Femur (tissue), 1 donor: ENCODE measurements around the gene CFI.
A peak's percentile ranks its signal among the peaks of the same experiment; 100 is the strongest.

Source experiments
- DNase-seq: peaks from one replicate; pipeline ENCODE4 v3.0.0-alpha.2; 2017

CFI gene

DNA sequence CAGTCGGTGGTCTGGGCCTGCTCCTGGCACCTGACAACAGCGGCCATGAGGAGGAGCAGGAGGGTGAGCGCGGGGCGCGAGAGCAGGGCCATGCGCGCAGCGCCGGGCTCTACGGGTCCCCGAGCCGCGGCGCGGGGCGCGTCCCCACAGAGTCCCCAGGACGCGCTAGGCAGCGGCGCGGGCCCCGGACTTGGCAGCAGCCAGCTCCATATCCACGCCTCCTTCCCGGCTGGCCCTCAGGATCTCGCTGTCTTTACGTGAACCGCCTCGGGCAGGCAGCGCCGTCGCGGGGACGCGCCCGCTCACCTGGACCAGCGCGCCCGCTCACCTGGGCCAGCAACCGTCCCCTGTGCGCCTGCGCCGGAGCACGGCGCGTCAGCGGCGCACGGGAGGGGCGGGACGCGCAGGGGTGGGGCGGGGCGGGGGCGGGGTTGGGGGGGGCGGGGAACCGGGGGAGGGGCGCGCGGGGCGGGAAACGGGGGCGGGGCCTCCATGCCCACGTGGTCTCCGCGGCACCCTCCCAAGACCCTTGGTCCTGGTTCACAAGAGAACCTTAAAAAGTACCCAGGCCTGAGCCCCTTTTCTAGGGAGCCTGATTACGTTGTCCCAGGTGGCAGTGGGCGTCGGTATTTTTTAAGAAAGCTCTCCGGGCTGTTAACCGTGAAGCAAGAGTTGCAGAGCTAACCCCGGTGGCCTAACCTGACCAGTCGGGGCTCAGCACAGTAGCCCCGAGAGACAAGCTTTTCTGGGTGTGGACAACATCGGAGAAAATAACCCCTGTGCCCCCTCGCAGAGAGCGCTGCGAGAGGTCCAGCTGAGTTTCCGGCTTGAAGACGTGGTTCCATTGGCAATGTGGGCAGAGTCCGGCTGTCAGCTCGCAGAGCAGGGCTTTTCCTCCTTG lies 71.8 kb downstream of the CFI start, which contains the start of gene PLA2G12A:
TSS of gene PLA2G12A (minus strand) at position 353 of the 901 bp plus-strand sequence. CDS start at position 92, 261 bp downstream.
- DNase-seq: peak; percentile 80

DNA sequence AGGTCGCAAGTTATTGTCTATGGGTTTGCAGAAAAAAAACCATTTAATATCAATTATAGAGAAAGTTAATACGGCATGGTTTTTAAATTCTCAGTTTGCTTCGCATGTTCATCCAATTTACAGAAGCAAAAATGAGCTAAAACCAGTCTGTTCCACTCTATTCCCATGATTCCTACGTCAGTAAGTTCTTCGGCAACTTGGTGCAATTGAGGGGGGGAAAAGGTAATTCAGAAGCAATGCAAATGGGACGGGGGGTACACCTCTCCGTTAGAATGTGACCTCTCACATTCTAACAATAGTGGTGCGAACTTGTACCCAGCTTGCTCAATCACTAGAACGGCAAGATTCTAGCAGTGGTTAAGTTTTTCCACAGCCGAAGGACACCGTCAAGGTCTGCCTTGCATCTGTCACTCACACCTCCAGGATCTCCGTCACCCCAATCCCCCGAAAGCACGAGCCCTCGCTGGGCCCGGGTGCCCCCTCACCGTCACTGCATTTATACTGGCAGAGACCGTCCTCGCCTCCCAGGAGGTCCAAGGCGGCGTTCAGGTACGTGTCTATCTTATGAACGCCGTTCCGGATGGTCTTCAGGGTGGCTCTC lies 72.6 kb downstream of the CFI start:
- DNase-seq: no peak

DNA sequence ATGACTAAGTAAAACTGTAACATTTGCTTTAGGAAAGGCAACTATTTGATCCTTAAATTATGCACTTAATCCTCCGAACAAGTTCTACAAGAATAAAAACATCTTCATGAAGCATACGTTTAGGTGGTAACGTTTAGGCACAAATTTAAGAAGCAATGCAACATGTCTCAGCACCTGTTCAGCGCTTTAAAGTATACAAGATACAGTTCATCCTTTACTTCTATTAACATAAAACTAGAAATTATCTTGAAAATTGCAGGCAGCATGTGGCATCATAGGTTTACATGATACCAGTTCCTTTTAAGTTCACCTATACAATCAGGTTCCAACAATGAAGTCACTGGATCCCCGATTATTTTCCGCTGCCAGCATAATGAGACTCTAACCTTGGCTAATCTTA lies 73.4 kb downstream of the CFI start:
- DNase-seq: no peak

DNA sequence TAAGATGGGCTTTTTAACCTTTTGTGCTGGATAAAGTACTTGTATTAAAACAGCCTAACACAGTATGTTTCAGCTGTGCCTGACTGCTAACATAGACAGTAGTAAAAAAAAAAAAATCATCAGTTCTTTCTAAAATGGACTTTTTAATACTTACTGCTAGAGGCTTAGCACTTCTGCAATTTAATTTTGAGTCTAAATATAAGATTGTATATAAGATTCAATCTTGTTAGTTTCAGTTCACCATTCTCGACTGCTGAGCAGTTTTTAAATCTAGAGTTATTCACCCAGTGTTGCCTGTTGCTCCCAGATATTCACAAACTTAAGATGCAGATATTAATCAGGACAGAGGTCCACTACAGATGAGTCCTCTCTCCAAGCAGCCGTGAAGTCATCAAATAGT lies 78.7 kb downstream of the CFI start:
- no peak for DNase-seq

DNA sequence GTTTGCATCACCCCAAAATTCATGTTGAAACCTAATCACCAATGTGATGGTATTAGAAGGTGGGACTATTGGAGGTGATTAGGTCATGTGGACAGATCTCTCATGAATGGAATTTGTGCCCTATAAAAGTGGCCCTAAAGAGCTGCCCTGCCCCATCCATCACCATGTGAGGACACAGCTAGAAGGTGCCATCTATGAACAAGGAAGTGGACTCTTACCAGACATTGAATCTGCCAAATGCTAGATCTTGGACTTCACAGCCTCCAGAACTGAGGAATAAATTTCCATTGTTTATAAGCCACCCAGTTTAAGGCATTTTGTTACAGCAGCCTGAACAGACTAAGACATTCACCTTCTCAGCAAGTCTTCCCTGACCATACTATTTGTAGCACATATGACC lies 79.4 kb downstream of the CFI start:
- no peak for DNase-seq

DNA sequence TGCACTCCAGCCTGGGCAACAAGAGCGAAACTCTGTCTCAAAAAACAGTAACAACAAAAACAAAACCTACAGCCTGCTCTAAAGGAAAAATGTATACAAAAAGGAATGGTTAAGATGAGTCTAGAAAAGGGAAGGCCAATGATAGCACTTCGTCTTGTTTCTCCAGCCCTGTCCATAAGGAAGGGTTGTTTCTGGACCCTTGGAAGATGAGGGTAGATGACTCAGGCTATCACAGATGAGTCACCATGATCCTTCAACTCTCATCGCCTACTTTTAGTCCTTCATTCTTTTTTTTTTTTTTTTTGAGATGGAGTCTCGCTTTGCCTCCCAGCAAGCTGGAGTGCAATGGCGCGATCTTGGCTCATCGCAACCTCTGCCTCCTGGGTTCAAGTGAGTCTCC lies 80.8 kb downstream of the CFI start:
- DNase-seq: no peak

DNA sequence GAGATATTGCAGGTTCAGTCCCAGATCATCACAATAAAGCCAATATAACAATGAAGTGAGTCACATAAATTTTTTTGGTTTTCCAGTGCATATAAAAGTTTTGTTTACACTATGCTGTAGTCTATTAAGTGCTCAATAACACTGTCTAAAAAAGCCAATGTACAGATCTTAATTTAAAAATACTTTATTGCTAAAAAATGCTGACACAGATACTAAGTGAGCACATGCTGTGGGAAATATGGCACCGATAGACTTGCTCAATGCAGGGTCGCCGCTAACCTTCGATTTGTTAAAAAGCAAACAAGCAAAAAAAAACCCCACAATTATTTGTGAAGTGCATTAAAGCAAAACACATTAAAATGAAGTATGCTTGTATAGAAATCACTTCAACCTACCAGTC lies 82.2 kb downstream of the CFI start:
- no peak for DNase-seq

DNA sequence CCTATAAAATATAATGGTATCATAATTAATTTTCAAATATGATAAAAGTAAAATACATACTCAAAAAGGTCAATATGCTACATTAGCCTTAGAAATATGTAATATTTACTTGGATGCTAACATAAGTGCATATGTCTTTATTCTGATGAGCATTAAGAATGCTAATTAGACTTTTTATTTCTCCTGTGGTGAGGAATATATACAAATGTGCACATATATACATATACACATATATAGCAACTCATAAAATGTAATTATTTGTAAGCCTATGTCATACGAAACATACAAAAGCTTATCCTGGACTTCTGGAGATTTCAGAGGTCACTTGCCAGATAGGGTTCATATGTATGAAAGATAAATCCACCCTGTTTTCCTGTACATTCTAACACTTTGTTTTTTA lies 83.0 kb downstream of the CFI start:
- DNase-seq: no peak

DNA sequence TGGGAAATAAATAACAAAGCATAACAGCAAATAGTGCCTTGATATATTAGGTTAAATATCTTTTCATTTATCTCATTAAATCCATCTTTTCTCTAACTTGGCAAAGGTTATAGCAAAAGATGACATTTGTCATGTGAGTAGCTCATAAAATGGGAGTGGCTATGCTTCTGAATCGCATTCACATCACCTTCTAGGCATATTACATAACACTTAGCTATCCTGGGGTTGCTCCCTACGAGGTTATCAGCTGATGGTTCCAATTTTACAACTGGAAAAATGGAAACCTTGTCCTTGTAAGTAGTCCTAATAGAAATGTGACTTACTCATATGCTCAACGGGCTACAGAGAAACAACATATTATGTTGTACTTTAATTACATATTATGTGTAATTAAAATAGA lies 88.3 kb downstream of the CFI start:
- DNase-seq: no peak

DNA sequence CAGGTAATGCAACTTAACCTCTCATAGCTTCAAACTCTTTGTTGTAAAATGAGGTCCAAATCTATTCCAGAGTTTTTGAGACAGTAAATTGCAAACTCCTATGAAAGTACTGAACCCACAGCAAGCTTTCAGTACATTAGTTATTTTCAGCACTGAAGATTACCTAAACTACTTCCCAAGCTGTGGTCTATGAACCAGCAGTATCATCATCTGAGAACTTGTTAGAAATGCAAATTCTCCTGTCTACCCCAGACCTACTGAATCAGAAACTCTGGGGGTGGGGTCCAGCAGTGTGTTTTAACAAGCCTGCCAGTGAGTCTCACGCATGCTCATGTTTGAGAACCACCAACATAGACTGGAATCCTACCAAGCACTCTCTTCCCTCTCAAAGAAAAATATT lies 92.8 kb downstream of the CFI start:
- DNase-seq: no peak

DNA sequence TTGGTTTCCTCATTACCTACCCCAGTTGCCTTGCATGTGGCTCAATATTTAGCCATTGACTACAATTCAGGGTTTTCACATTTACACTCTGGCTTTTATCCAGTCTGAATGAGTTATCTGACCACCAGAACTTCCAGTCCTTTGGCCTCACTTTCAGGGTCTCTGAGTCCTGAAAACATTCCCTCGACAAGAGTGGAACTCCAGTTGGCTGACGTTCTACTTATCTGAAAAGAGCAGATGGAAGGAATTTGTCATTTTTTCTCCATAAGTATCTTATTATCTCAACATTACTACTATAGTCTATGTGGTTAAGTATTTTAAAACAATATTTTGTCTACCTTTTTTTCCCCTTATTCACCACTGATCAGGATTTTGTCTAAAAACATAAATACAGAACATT lies 93.4 kb downstream of the CFI start:
- DNase-seq: no peak

DNA sequence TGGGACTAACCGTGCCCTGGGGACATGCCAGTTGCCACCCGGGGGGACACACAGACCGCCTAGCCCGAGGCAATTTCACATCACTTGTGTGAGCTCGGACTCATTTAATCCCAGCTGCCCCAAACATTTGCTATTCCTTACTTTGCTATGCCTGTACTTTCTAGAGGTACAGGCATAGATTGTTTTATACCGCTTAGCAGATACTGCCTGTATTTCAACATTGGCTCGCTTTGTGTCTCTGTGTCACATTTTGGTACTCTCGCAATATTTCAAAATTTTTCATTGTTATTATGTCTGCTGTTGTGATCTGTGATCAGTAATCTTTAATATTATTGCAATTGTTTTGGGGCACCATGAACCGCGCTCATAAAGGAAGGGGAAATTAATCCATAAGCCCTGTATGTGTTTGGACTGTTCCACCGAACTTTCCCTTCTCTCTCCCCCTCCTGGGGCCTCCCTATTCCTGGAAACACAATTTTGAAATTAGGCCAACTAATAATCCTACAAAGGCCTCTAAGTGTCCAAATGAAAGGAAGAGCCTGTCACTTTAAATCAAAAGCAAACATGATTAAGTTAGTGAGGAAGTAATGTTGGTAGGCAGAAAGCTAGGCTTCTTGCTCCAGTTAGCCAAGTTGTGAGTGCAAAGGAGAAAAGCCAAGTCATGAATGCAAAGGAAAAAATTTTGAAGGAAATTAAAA lies 98.0 kb downstream of the CFI start:
- DNase-seq: no peak

DNA sequence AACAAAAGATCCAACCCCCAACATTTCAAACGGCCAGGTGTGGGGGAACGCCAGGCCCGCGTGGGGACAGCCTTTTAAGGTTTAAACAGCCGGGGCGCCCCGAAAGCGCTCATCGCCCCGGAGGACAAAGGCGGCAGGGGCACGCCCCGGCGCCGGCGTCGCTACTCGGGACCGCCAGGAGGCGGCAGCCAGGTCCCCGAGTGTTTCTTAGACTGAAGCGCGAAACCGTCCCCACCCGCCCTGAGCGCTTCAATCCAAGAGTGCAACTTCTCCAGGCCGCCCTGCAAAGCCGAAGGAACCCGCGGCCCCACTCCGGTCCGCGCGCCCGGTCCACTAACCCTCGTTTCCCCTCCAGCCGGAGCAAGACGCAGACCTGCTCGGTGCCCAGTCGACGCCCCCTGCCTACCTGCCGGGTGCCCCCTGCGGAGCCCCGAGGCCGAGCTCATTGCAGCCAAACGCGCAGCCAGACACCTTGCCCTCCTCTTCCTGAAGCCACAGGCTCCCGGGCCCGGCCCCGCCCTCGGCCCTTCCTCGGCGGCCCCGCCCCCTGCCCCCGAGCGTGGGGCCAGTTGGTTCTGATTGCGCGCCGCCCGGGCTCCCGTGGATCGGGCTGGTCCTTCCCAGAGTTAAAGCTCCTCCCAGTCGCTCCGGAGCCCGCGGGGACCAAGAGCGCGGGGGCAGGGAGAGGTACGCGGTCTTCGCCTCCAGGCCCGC lies 98.7 kb downstream of the CFI start, which contains the start of gene CASP6:
TSS of gene CASP6 (minus strand) at position 496 of the 714 bp plus-strand sequence. CDS start at position 446, 50 bp downstream.
- DNase-seq: peak; percentile 85

DNA sequence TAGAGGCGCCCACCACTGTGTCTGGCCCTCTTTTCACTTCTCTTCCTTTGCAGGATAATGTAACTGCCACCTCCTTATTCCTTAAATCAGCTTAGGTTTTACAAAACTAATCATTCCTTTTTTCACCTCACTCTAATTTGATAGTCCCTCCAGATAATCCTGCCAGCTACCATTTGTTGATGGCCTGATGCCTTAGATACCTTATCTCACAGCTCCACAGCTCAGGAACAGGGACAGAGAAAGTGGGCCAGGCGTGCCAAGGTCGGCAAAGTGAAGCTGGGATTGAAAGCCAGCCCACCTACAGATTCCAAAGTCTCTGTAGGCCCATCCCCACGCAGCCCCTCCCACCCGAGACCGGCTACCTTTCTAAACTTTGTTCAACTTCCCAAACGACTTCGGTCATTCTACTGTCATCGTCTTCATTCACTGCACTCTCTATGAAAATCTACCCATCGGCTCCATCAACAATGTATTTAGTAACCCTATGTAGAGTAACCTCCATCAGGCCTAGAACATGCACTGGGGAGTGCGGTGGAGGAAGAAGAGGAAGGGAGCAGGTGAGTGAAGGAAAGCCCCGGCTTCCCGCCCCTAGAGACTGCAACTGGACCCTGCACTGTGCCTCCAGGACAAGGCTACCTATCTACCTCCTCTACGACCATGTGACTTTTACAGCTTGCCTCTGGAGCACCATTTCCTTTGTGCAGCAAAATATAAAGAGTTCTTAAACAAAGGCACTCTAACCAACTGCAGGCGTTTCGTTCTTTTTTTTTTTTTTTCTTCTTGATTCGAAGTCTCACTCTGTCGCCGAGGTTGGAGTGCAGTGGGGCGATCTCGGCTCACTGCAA lies 100.0 kb downstream of the CFI start:
- no peak for DNase-seq

DNA sequence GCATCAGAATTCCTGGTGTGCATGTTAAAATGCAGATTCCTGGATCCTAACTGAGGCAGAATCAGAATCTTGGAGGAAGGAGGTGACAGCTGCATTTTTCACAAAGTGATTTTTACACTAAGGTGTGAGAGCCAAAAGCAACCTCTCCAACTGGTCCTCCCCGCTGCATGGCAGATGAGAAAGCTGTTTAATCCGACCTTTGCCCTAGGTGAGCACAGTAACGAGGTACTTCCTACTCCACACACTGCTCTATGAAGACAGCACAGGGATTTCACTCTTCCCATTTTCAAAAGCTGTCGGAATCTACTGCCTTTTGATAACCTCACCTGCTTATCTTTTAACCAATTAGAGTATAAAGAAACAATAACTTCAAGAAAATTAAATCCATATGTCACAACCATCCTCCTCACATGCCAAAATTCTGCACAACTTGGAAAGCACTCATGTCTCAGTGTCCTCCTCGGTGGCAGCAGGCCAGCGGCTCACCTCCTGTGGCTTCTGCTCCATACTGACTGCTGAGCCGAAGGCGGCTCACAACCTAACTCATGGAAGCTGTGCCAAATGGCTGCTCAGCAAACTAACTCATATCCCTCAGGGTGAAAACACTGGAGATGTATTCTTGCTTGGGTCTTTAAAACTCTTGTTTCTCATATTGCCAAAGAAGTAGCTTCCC lies 102.1 kb downstream of the CFI start:
- DNase-seq: no peak

DNA sequence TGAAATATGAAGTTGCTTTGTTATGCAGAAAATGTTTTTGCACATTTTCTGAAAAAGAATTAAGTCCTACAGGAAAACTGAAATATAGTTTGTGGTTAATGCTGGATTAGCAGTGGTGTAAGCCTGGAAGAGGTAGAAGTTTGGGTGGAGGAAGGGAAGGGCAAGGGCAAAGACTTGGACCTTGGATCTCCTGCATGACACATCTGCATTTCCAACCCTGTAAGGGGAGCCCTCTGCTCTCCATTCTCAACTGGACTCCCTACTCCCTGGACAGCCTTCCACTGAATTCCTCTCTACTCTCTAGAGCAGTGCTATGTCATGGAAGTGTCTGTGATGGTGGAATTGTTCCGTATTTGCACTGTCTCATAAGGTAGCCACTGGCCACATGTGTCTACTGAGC lies 103.1 kb downstream of the CFI start:
- no peak for DNase-seq

DNA sequence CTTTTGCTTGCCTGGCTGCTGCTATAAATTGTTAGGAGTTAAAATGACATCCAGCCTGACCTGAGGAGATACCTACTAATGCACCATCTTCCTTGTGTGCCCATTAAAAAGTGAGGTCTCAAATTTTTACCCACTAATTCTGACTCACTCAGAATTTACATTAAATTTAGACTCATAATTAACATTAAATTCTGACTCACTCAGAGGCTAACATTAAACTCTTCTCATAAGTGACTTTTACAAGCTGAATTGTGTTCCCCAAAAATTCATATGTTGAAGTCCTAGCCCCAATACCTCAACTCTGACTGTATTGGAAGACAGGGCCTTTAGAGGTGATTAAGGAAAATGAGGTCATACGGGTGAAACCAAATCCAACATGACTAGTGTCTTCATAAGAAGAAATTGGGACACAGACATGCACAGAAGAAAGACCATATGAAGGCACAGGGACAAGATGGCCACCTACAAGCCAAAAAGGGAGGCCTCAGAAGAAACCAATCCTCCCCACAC lies 110.3 kb downstream of the CFI start:
- DNase-seq: no peak
